ENCODE results near the gene MRPS7.

Gene MRPS7

GRCh38 chr17:75295201-75296158 is 33.8 kb downstream of the MRPS7 start:
- TF ChIP-seq ZC3H10 (CRISPR knock-in tag; IDR thresholded peaks at IDR 0.05), result no peak
- TF ChIP-seq, protein P1, sequence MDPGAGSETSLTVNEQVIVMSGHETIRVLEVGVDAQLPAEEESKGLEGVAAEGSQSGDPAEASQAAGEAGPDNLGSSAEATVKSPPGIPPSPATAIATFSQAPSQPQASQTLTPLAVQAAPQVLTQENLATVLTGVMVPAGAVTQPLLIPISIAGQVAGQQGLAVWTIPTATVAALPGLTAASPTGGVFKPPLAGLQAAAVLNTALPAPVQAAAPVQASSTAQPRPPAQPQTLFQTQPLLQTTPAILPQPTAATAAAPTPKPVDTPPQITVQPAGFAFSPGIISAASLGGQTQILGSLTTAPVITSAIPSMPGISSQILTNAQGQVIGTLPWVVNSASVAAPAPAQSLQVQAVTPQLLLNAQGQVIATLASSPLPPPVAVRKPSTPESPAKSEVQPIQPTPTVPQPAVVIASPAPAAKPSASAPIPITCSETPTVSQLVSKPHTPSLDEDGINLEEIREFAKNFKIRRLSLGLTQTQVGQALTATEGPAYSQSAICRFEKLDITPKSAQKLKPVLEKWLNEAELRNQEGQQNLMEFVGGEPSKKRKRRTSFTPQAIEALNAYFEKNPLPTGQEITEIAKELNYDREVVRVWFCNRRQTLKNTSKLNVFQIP (CRISPR knock-in tag; IDR thresholded peaks at IDR 0.05; ENCODE audit: borderline replicate concordance, low read depth), result no peak
- TF ChIP-seq BACH2 (CRISPR knock-in tag; IDR thresholded peaks at IDR 0.05; ENCODE audit: borderline replicate concordance), result no peak
- no peak for TF ChIP-seq CREB5 (CRISPR knock-in tag; IDR thresholded peaks at IDR 0.05; ENCODE audit: low read depth)
- TF ChIP-seq ZNF70 (CRISPR knock-in tag; IDR thresholded peaks at IDR 0.05), result no peak
- no peak for ATAC-seq

- TF ChIP-seq CSRNP3 (CRISPR knock-in tag; IDR thresholded peaks at IDR 0.05) (no peak), OSR1 (CRISPR knock-in tag; IDR thresholded peaks at IDR 0.05) (no peak), ZNF565 (CRISPR knock-in tag; conservative IDR thresholded peaks at IDR 0.05; ENCODE audit: low read depth) (no peak)
These were observed 38.6 kb downstream of the MRPS7 start for GRCh38 chr17:75300280-75300679.

DNA sequence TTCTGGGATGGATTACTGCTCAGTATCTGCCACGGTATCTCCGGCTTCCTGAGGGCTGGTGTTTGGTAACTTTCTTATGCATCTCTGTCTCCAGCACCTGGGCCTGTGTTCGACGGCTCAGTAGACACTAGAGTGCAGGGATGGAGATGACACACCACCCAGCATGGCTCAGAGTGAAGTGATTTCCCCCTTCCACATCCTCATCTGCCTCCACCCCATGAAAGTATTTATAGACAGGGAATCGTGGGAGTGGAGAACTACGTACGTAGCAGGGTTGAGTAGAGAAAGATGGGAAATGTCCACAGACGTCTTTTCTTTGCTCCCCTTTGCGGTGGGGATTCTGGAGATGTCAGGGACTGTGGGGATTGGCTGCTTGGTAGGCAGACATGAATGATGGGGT is 39.4 kb downstream of the MRPS7 start:
- no peak for ATAC-seq
- TF ChIP-seq ZFP30 (CRISPR knock-in tag; IDR thresholded peaks at IDR 0.05), result no peak
- TF ChIP-seq CREB5 (CRISPR knock-in tag; IDR thresholded peaks at IDR 0.05; ENCODE audit: low read depth), result no peak
- no peak for TF ChIP-seq ZC3H10 (CRISPR knock-in tag; IDR thresholded peaks at IDR 0.05)
- no peak for TF ChIP-seq RARB (CRISPR knock-in tag; IDR thresholded peaks at IDR 0.05)
- TF ChIP-seq OSR1 (CRISPR knock-in tag; IDR thresholded peaks at IDR 0.05), result no peak
- no peak for TF ChIP-seq ZFP3 (CRISPR knock-in tag; IDR thresholded peaks at IDR 0.05)
- TF ChIP-seq ESRRG (CRISPR knock-in tag; IDR thresholded peaks at IDR 0.05), result no peak

More at GRCh38 chr17:75300280-75300679, 38.6 kb downstream of the MRPS7 start:
- ATAC-seq, result no peak

DNA sequence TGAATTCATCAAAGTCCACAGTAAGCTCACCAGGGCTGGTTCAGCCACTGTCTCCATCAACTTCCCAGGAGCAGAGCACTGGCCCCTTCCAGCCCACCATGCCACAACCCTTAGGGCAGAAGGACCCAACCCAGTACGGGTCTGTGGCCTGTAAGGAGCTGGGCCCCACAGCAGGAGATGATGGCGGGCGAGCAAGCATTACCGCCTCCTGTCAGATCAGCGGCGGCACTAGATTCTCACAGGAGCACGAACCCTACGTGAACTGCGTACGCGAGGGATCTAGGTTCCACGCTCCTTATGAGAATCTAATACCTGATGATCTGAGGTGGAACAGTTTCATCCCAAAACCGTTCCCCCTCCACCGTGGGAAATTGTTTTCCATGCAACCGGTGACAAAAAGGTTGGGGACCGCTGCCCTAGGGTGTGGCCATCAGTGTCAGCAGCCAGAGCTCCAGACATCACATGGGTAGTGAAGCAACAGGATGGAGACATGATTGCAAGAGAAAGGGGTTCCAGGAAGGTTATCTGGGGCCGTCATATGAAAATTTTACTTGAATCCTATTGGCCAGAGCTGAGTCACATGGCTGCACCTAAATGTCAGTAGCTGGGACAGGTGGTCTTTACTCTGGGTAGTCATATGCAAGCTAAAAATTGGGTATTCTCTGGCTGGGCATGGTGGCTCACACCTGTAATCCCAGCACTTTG is 40.0 kb downstream of the MRPS7 start:
- no peak for ATAC-seq
- no peak for TF ChIP-seq ZNF565 (CRISPR knock-in tag; conservative IDR thresholded peaks at IDR 0.05; ENCODE audit: low read depth)
- TF ChIP-seq ZFP30 (CRISPR knock-in tag; IDR thresholded peaks at IDR 0.05), result no peak
- TF ChIP-seq BACH2 (CRISPR knock-in tag; IDR thresholded peaks at IDR 0.05; ENCODE audit: borderline replicate concordance), result no peak
- TF ChIP-seq TOX (CRISPR knock-in tag; IDR thresholded peaks at IDR 0.05; ENCODE audit: borderline replicate concordance), result no peak
- TF ChIP-seq CSRNP3 (CRISPR knock-in tag; IDR thresholded peaks at IDR 0.05), result no peak
- TF ChIP-seq RARB (CRISPR knock-in tag; IDR thresholded peaks at IDR 0.05), result no peak
- TF ChIP-seq, protein P1 (CRISPR knock-in tag; IDR thresholded peaks at IDR 0.05; ENCODE audit: borderline replicate concordance, low read depth), result no peak
- no peak for TF ChIP-seq ESRRG (CRISPR knock-in tag; IDR thresholded peaks at IDR 0.05)
- TF ChIP-seq PATZ1 (CRISPR knock-in tag; IDR thresholded peaks at IDR 0.05; ENCODE audit: borderline replicate concordance), result no peak
- TF ChIP-seq TCF4 (CRISPR knock-in tag; IDR thresholded peaks at IDR 0.05; ENCODE audit: borderline replicate concordance), result no peak
- no peak for TF ChIP-seq SNAI2 (CRISPR knock-in tag; IDR thresholded peaks at IDR 0.05)
- no peak for TF ChIP-seq ZNF70 (CRISPR knock-in tag; IDR thresholded peaks at IDR 0.05)
- no peak for TF ChIP-seq TSHZ2 (CRISPR knock-in tag; IDR thresholded peaks at IDR 0.05)

Measured in SK-N-SH treated with all-trans-retinoic acid at 6 μM for 48 hours (cell line).